Stromal cell of bone marrow (primary cell): ENCODE results near the gene SLC25A43.
A peak's percentile ranks its signal among the peaks of the same experiment; 100 is the strongest.
"Not testable (repeated sequence)": the region's sequence is repeated elsewhere in the genome, so short reads cannot be mapped to it uniquely, and the experiment has no call there.

Experiments used
- DNase-seq: peaks from one replicate; pipeline ENCODE4 v3.0.0-alpha.2; 2012; ENCODE audit warnings: low read depth

The SLC25A43 gene

DNA sequence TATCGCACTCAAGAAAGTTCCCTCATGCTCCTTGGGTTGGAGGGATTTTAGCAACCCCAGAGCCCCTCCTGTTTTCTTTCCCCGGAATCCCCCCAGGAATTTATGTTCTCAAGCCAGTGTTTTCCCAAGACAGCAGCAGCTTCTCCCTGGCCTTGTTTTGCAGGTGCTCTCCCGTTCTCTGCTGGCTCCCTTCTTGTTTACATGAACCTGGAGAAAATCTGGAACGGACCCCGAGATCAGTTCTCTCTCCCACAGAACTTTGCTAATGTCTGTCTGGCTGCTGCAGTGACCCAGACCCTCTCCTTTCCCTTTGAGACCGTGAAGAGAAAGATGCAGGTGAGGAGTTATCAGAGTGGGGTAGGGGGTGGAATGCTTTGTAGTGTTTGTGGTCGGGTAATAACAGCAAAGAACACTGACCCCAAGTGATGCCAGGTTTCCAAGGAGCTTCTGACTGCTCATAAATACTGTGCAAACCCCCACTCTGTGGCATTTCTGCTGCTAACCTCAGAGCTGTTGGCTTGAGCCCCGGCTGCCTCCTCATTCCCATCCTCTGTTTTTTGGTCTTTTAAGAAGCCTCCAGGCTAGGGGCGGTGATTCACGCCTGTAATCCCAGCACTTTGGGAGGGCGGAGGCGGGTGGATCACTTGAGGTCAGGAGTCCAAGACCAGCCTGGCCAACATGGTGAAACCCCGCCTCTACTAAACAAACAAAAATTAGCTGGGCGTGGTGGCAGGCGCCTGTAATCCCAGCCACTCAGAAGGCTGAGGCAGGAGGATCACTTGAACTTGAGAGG, 11.1 kb downstream of the SLC25A43 start:
- DNase-seq, result peak; percentile 92

GRCh38 chrX:119410854-119411253, 11.7 kb downstream of the SLC25A43 start:
- no peak for DNase-seq

GRCh38 chrX:119411959-119412358, 12.8 kb downstream of the SLC25A43 start:
- no peak for DNase-seq

GRCh38 chrX:119417376-119417775, 18.2 kb downstream of the SLC25A43 start:
- DNase-seq, result no peak

- no peak for DNase-seq
Measured at GRCh38 chrX:119417842-119418241, 18.7 kb downstream of the SLC25A43 start.

DNA sequence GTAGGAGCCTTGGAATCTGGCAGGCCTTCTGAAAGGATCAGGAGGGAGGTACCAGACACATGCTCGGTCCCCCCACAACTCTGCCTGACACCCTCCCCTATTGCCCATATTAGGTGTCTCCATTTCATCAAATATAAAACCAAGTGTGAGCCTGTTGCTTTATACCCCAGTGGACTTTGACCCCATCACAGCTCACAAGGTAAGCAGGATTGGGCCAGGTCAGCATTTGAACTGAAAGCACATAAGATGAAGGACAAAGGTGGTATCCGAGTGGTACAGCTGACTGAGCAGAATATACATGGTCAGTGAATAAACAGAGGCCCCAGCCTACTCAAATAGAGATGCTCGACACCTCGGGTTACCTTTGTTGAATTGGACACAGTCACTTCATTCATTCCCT, 20.0 kb downstream of the SLC25A43 start:
- DNase-seq, result no peak

GRCh38 chrX:119419898-119420297, 20.8 kb downstream of the SLC25A43 start:
- DNase-seq, result no peak

DNA sequence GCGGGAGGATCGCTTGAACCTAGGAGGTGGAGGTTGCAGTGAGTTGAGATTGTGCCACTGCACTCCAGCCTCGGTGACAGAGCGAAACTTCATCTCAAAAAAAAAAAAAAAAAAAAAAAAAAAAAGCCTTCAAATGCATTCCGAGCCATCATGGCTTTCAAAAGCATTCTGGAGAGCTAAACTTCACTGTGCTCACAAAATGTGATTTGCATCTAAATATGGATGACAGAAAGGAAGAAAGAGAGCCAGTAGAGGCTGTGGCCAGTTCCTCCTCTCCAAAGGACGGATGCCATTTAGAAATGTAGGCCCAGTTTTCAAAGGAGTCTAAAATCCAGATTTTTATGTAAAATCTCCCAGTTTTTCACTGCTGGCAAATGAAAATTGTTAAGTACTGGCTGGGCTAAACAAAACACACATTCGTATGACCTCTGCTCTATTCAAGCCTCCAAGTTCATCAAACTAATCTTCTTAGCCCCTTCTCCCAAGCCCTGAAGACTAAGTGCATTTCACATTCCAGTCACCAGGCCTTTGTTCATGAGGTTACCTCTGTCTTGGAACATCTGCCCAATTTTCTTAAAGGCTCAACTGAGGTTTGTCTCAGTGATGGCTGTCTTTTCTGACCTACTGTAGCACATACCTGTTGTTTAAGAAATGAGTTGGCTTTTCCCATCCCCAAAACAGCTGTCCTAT, 22.0 kb downstream of the SLC25A43 start:
- DNase-seq, result no peak

- no peak for DNase-seq
Measured at GRCh38 chrX:119423631-119424030, 24.5 kb downstream of the SLC25A43 start.

DNA sequence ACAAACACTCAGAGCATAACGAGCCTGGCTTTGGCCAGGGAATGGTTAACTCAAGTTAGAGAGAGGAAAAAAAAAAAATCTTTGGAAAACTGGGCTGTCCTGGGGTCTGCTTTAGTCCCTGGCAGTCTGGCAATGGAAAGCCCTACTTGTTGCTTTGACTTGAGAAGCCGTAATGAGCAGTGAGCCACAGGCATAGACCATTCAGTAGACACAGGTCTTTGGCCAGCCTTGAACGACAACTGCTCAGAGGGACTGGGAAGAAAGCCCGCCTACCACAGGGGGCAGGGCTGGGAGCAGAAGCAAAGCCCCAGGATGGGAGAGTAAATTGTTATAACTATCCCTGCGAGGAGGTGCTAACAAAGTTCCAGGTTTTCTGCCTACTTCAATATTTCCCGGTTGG, 25.9 kb downstream of the SLC25A43 start:
- DNase-seq, result no peak

GRCh38 chrX:119427024-119427794, 28.1 kb downstream of the SLC25A43 start:
- no peak for DNase-seq

GRCh38 chrX:119427795-119428185, 28.7 kb downstream of the SLC25A43 start:
- DNase-seq, result no peak

- DNase-seq, result no peak
Measured at GRCh38 chrX:119429471-119429870, 30.3 kb downstream of the SLC25A43 start.

GRCh38 chrX:119441295-119441694, 42.2 kb downstream of the SLC25A43 start:
- DNase-seq, result not testable (repeated sequence)

DNA sequence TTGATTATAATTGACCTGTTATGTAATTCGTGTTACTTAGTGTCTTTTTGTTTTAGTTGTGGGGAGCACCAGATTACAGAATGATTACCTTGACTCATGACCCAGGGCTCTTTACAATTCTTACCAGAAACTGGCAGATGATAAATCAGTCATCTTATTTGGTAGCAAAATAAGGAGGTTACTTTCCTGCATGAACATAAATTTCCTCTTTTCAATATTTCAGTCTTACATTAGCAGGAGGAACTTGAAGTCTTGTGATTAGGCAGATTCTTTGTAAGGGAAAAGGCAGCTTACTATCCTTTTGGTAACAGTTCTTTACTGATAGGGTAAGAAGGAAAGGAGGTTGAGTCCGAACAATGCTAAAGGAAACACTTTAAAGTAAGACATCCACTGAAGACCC, 43.1 kb downstream of the SLC25A43 start:
- DNase-seq, result no peak

DNA sequence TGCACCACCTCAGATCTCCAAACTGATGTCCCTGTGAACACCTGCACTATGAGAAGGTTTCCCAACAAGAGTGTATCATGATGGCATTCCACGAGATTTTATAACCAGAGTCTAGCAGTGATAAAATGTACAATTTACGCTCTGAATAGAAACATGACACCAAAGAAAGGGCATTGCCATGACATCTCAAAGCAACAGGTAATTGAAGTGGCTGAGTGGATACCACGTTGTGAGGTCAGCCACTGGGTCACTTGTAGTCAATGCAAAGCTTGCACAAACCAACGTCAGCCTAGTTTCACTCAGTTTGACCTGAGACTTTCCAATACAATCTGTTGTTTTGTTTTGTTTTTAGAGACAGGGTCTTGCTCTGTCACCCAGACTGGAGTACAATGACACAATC, 54.1 kb downstream of the SLC25A43 start:
- no peak for DNase-seq

GRCh38 chrX:119455264-119455663, 56.1 kb downstream of the SLC25A43 start:
- DNase-seq, result no peak

DNA sequence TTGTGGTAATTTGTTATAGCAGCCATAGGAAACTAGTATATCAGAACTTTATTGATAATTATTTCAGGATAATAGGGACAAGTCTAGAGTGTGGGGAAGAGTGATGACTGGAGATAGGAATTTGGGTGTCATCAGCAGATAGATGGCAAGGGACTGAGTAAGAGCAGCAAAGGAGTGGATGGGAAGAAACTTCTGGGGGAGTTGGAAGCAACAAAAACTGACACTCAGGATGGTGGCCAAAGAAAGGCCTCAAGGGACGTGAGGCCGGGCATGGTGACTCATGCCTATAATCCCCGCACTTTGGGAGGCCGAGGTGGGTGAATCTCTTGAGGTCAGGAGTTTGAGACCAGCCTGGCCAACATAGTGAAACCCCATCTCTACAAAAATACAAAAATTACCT, 60.0 kb downstream of the SLC25A43 start:
- no peak for DNase-seq

- DNase-seq, result no peak
Measured at GRCh38 chrX:119465555-119465954, 66.4 kb downstream of the SLC25A43 start.

- no peak for DNase-seq
Measured at GRCh38 chrX:119466970-119467369, 67.8 kb downstream of the SLC25A43 start.

- no peak for DNase-seq
Measured at GRCh38 chrX:119467433-119467832, 68.3 kb downstream of the SLC25A43 start.

- DNase-seq, result peak; percentile 57
Measured at GRCh38 chrX:119467842-119468550, 68.9 kb downstream of the SLC25A43 start, which contains the start of gene SLC25A5. Gene SLC25A5, plus strand, starts transcription at chrX:119468444. Its CDS starts 72 bp downstream, at chrX:119468516.
